ENCODE data around the gene UBB.

The UBB gene

DNA sequence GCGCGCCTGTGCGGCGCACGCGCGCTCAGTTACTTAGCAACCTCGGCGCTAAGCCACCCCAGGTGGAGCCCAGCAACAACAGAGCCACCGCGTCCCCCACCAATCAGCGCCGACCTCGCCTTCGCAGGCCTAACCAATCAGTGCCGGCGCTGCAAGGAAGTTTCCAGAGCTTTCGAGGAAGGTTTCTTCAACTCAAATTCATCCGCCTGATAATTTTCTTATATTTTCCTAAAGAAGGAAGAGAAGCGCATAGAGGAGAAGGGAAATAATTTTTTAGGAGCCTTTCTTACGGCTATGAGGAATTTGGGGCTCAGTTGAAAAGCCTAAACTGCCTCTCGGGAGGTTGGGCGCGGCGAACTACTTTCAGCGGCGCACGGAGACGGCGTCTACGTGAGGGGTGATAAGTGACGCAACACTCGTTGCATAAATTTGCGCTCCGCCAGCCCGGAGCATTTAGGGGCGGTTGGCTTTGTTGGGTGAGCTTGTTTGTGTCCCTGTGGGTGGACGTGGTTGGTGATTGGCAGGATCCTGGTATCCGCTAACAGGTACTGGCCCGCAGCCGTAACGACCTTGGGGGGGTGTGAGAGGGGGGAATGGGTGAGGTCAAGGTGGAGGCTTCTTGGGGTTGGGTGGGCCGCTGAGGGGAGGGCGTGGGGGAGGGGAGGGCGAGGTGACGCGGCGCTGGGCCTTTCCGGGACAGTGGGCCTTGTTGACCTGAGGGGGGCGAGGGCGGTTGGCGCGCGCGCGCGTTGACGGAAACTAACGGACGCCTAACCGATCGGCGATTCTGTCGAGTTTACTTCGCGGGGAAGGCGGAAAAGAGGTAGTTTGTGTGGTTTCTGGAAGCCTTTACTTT is at the start of gene UBB:
Gene UBB (plus strand): TSS at position 452 of the 856 bp plus-strand sequence. CDS start 817 bp downstream, outside the sequence.
- FAIRE-seq, result peak; percentile 81

- FAIRE-seq, result no peak
Measured at GRCh38 chr17:16338391-16338790, 42.5 kb upstream of the UBB start.

GRCh38 chr17:16339402-16339801 is 41.5 kb upstream of the UBB start:
- FAIRE-seq, result no peak

- no peak for FAIRE-seq
Measured at GRCh38 chr17:16339959-16340358, 40.9 kb upstream of the UBB start.

DNA sequence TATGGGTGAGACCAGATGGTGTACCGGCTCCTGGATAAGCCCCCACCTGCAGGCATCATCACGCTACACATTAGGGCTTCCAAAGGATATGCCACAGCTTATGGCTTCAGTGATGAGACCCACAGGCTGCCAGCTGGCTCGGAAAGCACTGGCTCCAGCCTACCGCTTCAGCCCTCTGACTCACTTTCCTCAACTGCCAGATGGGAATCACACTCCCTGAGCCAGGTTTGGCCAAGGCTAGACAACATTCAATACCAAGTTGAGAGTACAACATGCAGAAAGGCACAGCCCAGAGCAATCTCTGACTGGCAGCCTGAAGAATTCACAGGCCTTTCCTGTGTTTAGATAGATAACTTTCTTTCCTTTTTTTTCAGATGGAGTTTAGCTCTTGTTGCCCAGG is 37.9 kb upstream of the UBB start:
- no peak for FAIRE-seq

GRCh38 chr17:16343569-16343968 is 37.3 kb upstream of the UBB start:
- FAIRE-seq, result no peak

DNA sequence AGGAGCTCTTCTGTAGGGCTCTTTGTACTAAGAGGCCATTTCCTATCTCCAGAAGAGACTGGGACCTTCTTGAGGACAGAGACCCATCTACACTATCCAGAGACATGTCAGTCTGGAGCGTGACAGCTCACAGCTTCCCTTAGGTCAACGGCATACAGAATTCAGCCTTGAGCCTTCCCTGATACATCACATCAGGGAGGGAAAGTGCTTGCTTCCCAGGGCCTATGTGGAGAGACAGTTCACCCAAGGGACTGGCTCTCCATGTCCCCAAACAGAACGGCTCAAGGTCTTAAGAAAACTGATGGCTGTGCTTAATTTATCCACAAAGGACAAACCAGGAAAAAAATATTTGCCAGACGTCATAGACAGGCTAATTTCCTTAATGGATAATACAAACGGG is 35.3 kb upstream of the UBB start:
- no peak for FAIRE-seq

- no peak for FAIRE-seq
Measured at GRCh38 chr17:16346721-16347271, 34.1 kb upstream of the UBB start.

DNA sequence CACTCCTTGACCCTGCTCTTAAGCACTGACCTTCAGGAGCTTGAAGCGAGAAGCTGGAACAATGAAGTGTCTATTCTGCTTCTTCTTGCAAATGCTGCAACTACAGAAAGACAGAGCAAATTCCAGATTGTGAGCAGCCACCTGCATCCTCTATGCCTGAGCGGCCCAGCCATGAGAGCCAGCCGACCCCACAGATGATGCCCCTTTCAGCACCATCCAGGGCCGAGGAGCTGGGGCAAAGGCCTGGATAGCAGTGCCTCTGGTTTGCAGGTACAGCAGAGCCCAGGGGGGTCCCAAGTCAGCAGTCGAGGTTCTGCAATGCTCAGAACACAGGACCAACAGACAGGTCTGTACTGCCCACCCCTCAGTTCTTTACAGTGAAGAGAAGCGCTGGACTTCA is 32.3 kb upstream of the UBB start:
- FAIRE-seq, result no peak

DNA sequence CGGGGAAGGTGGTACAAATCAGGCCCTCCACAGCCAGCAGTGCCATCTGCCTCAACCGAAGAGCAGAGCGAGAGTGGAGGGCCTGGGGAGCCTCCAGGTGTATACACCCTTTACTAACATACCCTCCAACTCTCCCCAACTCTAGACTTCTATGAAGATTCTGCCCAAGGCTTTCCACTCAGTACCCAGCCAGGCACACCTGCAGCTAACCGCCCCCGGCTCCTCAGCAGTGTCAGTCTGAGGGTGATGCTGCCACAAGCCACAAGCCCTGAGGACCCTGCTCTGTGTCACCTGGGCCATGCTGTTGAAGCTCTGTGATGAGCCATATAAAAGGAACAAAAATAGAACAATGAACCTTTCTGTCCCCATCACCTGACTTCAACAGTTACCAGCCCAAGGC is 31.5 kb upstream of the UBB start:
- FAIRE-seq, result no peak

DNA sequence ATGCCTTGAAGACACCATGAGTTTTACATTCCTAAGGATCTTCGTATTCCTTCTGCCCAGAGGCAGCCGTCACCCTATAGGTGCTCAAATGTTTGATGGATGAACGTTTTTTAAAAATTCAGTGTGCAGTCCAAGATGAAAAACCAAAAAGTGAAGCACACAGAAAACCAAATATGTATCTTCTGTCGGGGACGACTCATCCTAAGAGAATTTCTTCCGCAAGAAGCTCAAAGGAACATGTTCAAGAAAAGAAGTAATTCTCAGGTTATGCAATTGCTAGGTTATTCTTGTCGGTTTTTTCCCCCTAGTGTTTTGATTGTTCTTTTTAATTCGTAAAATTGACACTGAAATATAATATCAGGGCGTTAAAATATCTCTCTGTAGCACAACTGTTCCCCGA is 29.1 kb upstream of the UBB start:
- FAIRE-seq, result no peak

GRCh38 chr17:16352303-16352666 is 28.6 kb upstream of the UBB start:
- no peak for FAIRE-seq

GRCh38 chr17:16352667-16353316 is 28.1 kb upstream of the UBB start:
- FAIRE-seq, result no peak

GRCh38 chr17:16353317-16354174 is 27.3 kb upstream of the UBB start, which contains the start of gene CENPV:
Gene CENPV (minus strand): TSS chr17:16353469. CDS start chr17:16353436, 33 bp downstream.
- no peak for FAIRE-seq

- FAIRE-seq, result no peak
Measured at GRCh38 chr17:16354585-16354984, 26.3 kb upstream of the UBB start.

GRCh38 chr17:16358394-16358793 is 22.5 kb upstream of the UBB start:
- no peak for FAIRE-seq

- no peak for FAIRE-seq
Measured at GRCh38 chr17:16361874-16362273, 19.0 kb upstream of the UBB start.

DNA sequence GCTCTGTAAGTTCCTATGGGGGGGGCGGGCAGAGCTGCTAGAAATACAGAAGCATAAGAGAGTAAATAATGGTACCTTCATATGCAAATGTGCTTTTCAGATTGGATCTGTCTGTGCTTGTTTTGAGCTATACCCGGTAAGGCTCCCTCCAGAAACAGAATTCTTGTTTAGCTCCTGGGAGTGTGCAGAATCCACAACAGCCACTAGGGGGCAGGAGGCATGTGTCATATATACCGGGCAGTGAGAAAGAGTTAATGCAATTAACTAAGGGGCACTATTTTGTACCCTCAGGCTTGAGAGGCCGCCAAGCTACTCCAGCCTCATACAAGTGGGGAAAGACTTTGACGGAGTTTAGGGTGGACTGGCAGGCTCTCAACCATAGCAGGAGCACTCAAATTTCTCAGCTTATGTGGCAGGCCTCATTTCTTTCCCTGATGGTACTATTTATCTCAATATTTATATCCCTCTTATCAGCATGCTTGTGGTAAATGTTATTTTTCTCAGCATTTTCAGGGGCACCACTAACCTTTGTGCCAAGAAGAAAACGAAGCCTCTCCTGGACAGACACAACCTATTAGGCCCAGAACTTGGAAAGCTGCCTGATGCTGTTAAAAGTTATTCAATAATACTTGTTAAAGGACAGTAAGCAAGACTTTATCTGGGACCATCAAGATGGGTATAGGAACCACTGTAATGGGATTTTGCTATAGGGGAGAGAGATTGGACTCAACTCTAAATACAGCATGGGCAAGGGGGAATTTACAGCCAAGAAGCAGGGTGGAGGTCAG is 16.9 kb upstream of the UBB start:
- peak; percentile 15 for FAIRE-seq

DNA sequence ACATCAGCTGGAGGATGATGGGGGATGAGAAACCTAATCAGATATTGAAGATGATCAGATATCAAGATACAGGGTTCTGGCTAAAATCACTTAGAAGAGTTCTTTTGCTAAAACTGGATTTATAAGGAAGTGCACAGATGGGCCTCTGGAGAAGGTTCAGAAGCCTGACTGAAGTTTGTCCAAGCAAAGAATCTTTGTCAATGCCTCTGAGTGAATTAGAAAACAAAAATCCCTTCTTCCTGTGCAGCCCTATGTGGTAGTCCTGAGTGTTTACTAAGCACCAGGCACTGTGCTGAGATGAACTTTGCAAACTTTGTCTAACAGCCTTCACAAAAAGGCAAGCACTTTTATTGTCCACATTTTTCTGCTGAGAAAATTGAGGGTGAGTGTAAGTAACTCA is 16.3 kb upstream of the UBB start:
- FAIRE-seq, result no peak

DNA sequence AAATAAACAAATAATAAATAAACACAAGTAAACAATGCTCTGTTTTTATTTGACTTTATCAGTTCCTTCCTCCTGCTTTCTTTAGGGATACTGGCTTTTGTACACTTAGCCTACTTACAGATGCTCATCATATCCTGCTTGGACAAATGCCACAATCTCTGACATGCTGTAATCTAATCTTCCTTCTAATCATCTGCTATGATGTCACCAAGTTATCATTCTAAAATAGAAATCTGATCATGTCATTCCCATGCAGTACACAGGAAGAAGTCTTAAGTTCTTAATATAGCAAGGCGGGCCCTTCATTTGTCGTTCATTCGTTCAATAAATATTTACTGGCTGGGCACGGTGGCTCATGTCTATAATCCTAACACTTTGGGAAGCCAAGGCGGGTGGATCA is 9.1 kb upstream of the UBB start:
- FAIRE-seq, result no peak

DNA sequence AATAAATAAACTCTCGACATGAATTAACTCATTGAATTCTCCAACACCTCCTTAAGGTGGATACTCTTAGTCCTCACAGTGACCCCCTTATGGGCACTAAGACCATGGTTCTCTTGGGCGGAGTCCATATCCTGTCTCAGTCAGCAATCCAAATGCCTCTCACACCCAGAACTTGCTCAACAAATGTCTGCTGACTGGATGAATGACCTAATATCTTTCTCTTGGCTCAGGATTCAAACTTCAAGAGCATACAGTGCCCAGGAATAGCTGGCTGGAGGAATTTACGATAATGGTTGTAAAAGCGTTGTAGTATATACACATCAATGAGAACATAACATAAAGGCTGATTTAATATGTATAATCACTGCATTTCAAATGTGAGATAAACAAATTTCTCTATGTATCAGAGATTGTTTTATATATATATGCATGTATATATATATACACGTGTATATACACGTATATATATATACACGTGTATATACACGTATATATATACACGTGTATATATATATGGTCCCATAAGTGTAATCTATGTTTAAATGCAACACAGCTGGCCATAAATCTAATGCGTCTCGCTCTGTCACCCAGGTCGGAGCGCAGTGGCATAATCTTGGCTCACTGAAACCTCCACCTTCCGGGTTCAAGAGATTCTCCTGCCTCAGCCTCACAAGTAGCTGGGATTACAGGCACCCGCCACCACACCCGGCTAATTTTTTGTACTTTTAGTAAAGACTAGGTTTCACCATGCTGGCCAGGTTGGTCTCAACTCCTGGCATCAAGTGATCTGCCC is 6.5 kb upstream of the UBB start:
- FAIRE-seq, result no peak

Measured in TTC549 (cell line).